ENCODE data around the gene STK32B.

DNA sequence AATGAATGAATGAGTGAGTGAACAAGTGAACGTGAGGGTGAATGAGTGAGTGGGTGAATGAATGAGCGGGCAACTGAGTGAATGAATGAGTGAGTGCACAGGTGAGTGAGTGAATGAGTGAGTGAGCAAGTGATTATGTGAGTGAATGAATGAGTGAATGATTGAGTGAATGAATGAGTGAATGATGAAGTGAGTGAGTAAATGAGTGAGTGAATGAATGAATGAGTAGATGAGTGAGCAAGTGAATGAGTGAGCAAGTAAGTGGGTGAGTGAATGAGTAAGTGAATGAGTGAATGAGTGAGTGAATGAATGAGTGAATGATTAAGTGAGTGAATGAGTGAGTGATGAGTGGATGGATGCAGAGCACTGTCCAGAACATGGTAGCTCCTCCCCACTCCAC, 205.8 kb downstream of the STK32B start:
- no peak for TF ChIP-seq EZH2 (IDR thresholded peaks at IDR 0.05; ENCODE audit: borderline replicate concordance, insufficient read depth, low read depth, low read length, poor library complexity, severe bottlenecking)
- TF ChIP-seq, protein P1, sequence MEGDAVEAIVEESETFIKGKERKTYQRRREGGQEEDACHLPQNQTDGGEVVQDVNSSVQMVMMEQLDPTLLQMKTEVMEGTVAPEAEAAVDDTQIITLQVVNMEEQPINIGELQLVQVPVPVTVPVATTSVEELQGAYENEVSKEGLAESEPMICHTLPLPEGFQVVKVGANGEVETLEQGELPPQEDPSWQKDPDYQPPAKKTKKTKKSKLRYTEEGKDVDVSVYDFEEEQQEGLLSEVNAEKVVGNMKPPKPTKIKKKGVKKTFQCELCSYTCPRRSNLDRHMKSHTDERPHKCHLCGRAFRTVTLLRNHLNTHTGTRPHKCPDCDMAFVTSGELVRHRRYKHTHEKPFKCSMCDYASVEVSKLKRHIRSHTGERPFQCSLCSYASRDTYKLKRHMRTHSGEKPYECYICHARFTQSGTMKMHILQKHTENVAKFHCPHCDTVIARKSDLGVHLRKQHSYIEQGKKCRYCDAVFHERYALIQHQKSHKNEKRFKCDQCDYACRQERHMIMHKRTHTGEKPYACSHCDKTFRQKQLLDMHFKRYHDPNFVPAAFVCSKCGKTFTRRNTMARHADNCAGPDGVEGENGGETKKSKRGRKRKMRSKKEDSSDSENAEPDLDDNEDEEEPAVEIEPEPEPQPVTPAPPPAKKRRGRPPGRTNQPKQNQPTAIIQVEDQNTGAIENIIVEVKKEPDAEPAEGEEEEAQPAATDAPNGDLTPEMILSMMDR (IDR thresholded peaks at IDR 0.05), result no peak
